Osteoblast (primary cell): ENCODE results near the gene CACNA2D1. TPM values are rescaled to one million over a fixed set of nuclear protein-coding genes. Genes with fewer than 3 reads are reported as not detected.

Experiments
- DNase-seq: peaks from one replicate; pipeline ENCODE4 v3.0.0; 2011; ENCODE audit warnings: low spot score, mixed read lengths; ENCODE audit not compliant: insufficient read length; ENCODE audit errors: missing footprints
- H2AFZ ChIP-seq: 2 replicates; pipeline ENCODE4 v1.6.0; 2011; ENCODE audit warnings: mild to moderate bottlenecking, low read length
- H3K27ac ChIP-seq: 2 replicates; pipeline ENCODE4 v1.5.1; 2011; ENCODE audit warnings: mild to moderate bottlenecking, low read depth, low read length, moderate library complexity
- H3K27me3 ChIP-seq: 2 replicates; pipeline ENCODE4 v1.6.0; 2012; ENCODE audit warnings: mild to moderate bottlenecking, control low read depth, inconsistent platforms, low read length, moderate library complexity; ENCODE audit not compliant: insufficient read depth
- H3K36me3 ChIP-seq: 2 replicates; pipeline ENCODE4 v1.5.1; 2011; ENCODE audit warnings: mild to moderate bottlenecking, low read length, control low read depth, moderate library complexity; ENCODE audit not compliant: insufficient read depth
- H3K4me1 ChIP-seq: 2 replicates; pipeline ENCODE4 v1.5.1; 2011; ENCODE audit warnings: mild to moderate bottlenecking, low read length, control low read depth, moderate library complexity; ENCODE audit not compliant: insufficient read depth
- H3K4me2 ChIP-seq: 2 replicates; pipeline ENCODE4 v1.6.0; 2011; ENCODE audit warnings: mild to moderate bottlenecking, low read length; ENCODE audit not compliant: insufficient read depth
- H3K4me3 ChIP-seq: fragments of 200-600 bp; sonication (generic); 3 replicates; pipeline ENCODE4 v1.5.1; 2012; ENCODE audit warnings: mild to moderate bottlenecking, low read length, inconsistent platforms; ENCODE audit not compliant: insufficient read depth
- H3K79me2 ChIP-seq: 2 replicates; pipeline ENCODE4 v1.6.0; 2012; ENCODE audit warnings: mild to moderate bottlenecking, low read length, control low read depth, inconsistent platforms; ENCODE audit not compliant: insufficient read depth
- H3K9me3 ChIP-seq: 2 replicates; pipeline ENCODE4 v1.5.1; 2011; ENCODE audit warnings: low read depth, low read length, control low read depth
- H4K20me1 ChIP-seq: 2 replicates; pipeline ENCODE4 v1.6.0; 2012; ENCODE audit warnings: mild to moderate bottlenecking, low read length, control low read depth; ENCODE audit not compliant: insufficient read depth
- CTCF ChIP-seq: IDR thresholded peaks from 2 replicates; pipeline ENCODE4 v1.5.1; 2011; ENCODE audit warnings: mild to moderate bottlenecking, low read depth, low read length, moderate library complexity; ENCODE audit errors: extremely low read depth
- total RNA-seq: library from RNA; depleted of rRNA; stranded (reverse); fragments of >200 nt; gene quantifications from 2 replicates; pipeline ENCODE4 v1.2.3, GENCODE V29; 2012

The CACNA2D1 gene
- total RNA-seq, 1 donor: 145 TPM

- peaks cover 79% of the 10 kb centered on the region for H3K79me2 ChIP-seq
- peaks cover 18% of the 10 kb centered on the region for H3K4me1 ChIP-seq
- DNase-seq: no peak
- no peaks in the 10 kb centered on the region for H3K27me3 ChIP-seq
- no peak overlapping the region for H3K4me2 ChIP-seq
- H3K4me3 ChIP-seq: no peak overlapping the region
- no peak for TF ChIP-seq CTCF
- H3K36me3 ChIP-seq: peaks cover 4% of the 10 kb centered on the region
- peak overlapping the region; percentile 2 for H3K27ac ChIP-seq
- H2AFZ ChIP-seq: no peak overlapping the region
- peaks cover 35% of the 10 kb centered on the region for H4K20me1 ChIP-seq
- no peaks in the 10 kb centered on the region for H3K9me3 ChIP-seq
These were observed 14.2 kb downstream of the CACNA2D1 start for GRCh38 chr7:82429408-82429807.

GRCh38 chr7:82428186-82428961, 15.2 kb downstream of the CACNA2D1 start:
- Histone ChIP-seq H3K4me3 (peak overlapping the region; percentile 29), H3K79me2 (peaks cover 81% of the 10 kb centered on the region), H3K36me3 (peaks cover 4% of the 10 kb centered on the region), H2AFZ (no peak overlapping the region), H3K27me3 (no peaks in the 10 kb centered on the region), H4K20me1 (peaks cover 28% of the 10 kb centered on the region), H3K9me3 (no peaks in the 10 kb centered on the region), H3K27ac (peak overlapping the region; percentile 66), H3K4me1 (peaks cover 18% of the 10 kb centered on the region), H3K4me2 (peak overlapping the region; percentile 63)
- TF ChIP-seq CTCF: no peak
- DNase-seq: peak; percentile 75

- peaks cover 37% of the 10 kb centered on the region for H4K20me1 ChIP-seq
- no peaks in the 10 kb centered on the region for H3K9me3 ChIP-seq
- H3K79me2 ChIP-seq: peaks cover 80% of the 10 kb centered on the region
- H3K4me2 ChIP-seq: peak overlapping the region; percentile 49
- no peak for DNase-seq
- TF ChIP-seq CTCF: no peak
- H3K36me3 ChIP-seq: peaks cover 10% of the 10 kb centered on the region
- peaks cover 4% of the 10 kb centered on the region for H3K4me1 ChIP-seq
- H3K27me3 ChIP-seq: no peaks in the 10 kb centered on the region
- H3K27ac ChIP-seq: no peak overlapping the region
- H2AFZ ChIP-seq: no peak overlapping the region
- no peak overlapping the region for H3K4me3 ChIP-seq
These were observed 20.1 kb downstream of the CACNA2D1 start for GRCh38 chr7:82423446-82423845.

- Histone ChIP-seq H3K79me2 (peaks cover 66% of the 10 kb centered on the region), H3K27me3 (no peaks in the 10 kb centered on the region), H3K4me2 (no peak overlapping the region), H3K4me1 (no peaks in the 10 kb centered on the region), H2AFZ (no peak overlapping the region), H3K9me3 (no peaks in the 10 kb centered on the region), H3K36me3 (peaks cover 20% of the 10 kb centered on the region), H3K4me3 (no peak overlapping the region), H4K20me1 (peaks cover 22% of the 10 kb centered on the region), H3K27ac (no peak overlapping the region)
- no peak for DNase-seq
- TF ChIP-seq CTCF: no peak
These were observed 24.4 kb downstream of the CACNA2D1 start for GRCh38 chr7:82419200-82419599.
